Heart right ventricle (tissue), 16 donors: Measurements from ENCODE around the gene ANK3. TPM values are rescaled to one million over a fixed set of nuclear protein-coding genes. Genes with fewer than 3 reads are reported as not detected.

Experiments used
- ATAC-seq, 8 donors: fragments of 200-7000 bp; cut with Tn5 transposase; one replicate each; pipeline ENCODE4 v1.9.1; 2020; ENCODE audit warnings: mild to moderate bottlenecking in 8 of 8, moderate library complexity in 8 of 8, moderate number of reproducible peaks in 1 of 8
- DNase-seq, 2 donors: peaks; one replicate each; pipeline ENCODE4 v3.0.0-alpha.2; 2020
- H3K27ac ChIP-seq, 10 donors: fragments of 200-600 bp; sonication (generic) in 2 of 10; one replicate each; pipeline versions ENCODE4 v1.5.0 to v1.8.0; 2020 to 2022; ENCODE audit warnings: mild to moderate bottlenecking in 3 of 10
- H3K27me3 ChIP-seq, 7 donors: fragments of 200-600 bp; one replicate each; pipeline ENCODE4 v1.8.0; 2021 to 2022; ENCODE audit warnings: mild to moderate bottlenecking in 2 of 7
- H3K36me3 ChIP-seq, 9 donors: fragments of 200-600 bp; sonication (generic) in 1 of 9; one replicate each; pipeline versions ENCODE4 v1.5.0 to v1.8.0; 2020 to 2022; ENCODE audit warnings: mild to moderate bottlenecking in 2 of 9
- H3K4me1 ChIP-seq, 9 donors: fragments of 200-600 bp; sonication (generic) in 1 of 9; one replicate each; pipeline versions ENCODE4 v1.5.0 to v1.8.0; 2020 to 2022; ENCODE audit warnings: mild to moderate bottlenecking in 4 of 9
- H3K4me3 ChIP-seq, 10 donors: fragments of 200-600 bp; sonication (generic) in 2 of 10; one replicate each; pipeline versions ENCODE4 v1.5.0 to v1.8.0; 2020 to 2022; ENCODE audit warnings: mild to moderate bottlenecking in 7 of 10, moderate library complexity in 2 of 10
- H3K9me3 ChIP-seq, 11 donors: fragments of 200-600 bp in 10 of 11; sonication (generic) in 2 of 11; one replicate each; pipeline versions ENCODE4 v1.5.0 to v1.8.0; 2013 to 2022; ENCODE audit warnings: mild to moderate bottlenecking in 2 of 11, control low read depth in 1 of 11, moderate library complexity in 1 of 11
- CTCF ChIP-seq, 9 donors: fragments of 200-600 bp; sonication (generic) in 2 of 9; IDR thresholded peaks; one replicate each; pipeline versions ENCODE4 v1.5.0 to v1.8.0; 2021 to 2022; ENCODE audit warnings: antibody characterized with exemption in 9 of 9, mild to moderate bottlenecking in 5 of 9, moderate library complexity in 1 of 9
- WGBS, 2 donors: extraction: QIAGEN DNeasy Blood & Tissue Kit; methylation state at CpG; one replicate each; pipeline ENCODE4 v1.1.7; 2013; ENCODE audit warnings: inconsistent platforms in 1 of 2; 5-methylcytosine and 5-hydroxymethylcytosine counted together
- intact Hi-C, 10 donors: fragments of 100-400 bp; cut with DNase I; formaldehyde crosslinking; loops; one replicate each; pipeline versions ENCODE4 v1.11.1 to v1.14.2; 2022
- polyA plus RNA-seq, 2 donors: library from polyadenylated mRNA; stranded (reverse); fragments of 200-250 nt; gene quantifications; one replicate each; pipeline ENCODE4 v1.2.3, GENCODE V29; 2013
- total RNA-seq, 10 donors: library from RNA; stranded (reverse); fragmentation: NEBNext Ultra II Directional in 3 of 10; extraction: Animal tissue kit (Norgen Biotek cat#: 25700) in 3 of 10; gene quantifications; one replicate each; pipeline versions ENCODE4 v1.2.1 to v1.2.4, GENCODE V29; 2021 to 2023
- donor health status: Arrhythmogenic right ventricular cardiomyopathy.
- donor health status: ischemic (EF 13 %, LVEDD 7.1; RV severe dilation, severe dysfunction).
- donor health status: healthy with polysubstance abuse.
- donor health status: DM: no; HTN: yes; CAD: no.
- donor health status: DM: no; HTN: no; CAD: no.
- donor health status: ischemic (EF 25% LVEDD 6.9; RV normal size, moderate dysfunction).
- donor health status: ischemic (EF 25% LVEDD 5.7; RV mildly dilated, moderate dysfunction).
- donor health status: healthy.
- donor health status: DM: yes; HTN: yes; CAD: no.
- donor health status: Ischemic cardiomyopathy.
- donor health status: ischemic (EF 35%, LVEDD 5.7; RV mildly dilated, moderate dysfunction).
- donor health status: nonischemic (EF 11% LVEDD 7.7; RV severe dilation, severe dysfunction).
- donor health status: DM: yes; HTN: yes; CAD: no.
- donor health status: PGD.
- donor health status: ischemic (EF 29% LVEDD 5.4; RV normal size, mild dysfunction).
- donor health status: nonischemic (EF 23%, LVEDD 6.1; RV moderate dilation, normal function).

ANK3 gene
- total and polyA plus RNA-seq, 12 donors = 34.4 to 287 (median 245) TPM

- ATAC-seq = peak; percentile 70 to 93 (median 80)
- H3K36me3 ChIP-seq = no peaks in the 10 kb centered on the region
- H3K4me3 ChIP-seq = no peak overlapping the region
- DNase-seq = peak; percentile 16 to 23
- intact Hi-C loops = no loop called here
- no peak for TF ChIP-seq CTCF (IDR thresholded peaks at IDR 0.05)
- H3K9me3 ChIP-seq = no peaks in the 10 kb centered on the region
- H3K4me1 ChIP-seq = peaks cover 0 to 35% (median 17%) of the 10 kb centered on the region in 9 donors
- H3K27me3 ChIP-seq = no peaks in the 10 kb centered on the region
- WGBS, 2 donors = 33 to 40% methylated on average over 9 of the region's 9 CpGs
- H3K27ac ChIP-seq = peak overlapping the region in 3 of 10 donors; percentile 10 to 38 (median 14)
Measured at GRCh38 chr10:60353519-60354258, 36.0 kb downstream of the ANK3 start.

- 91% methylated on average over 5 of the region's 5 CpGs for WGBS, 2 donors
- peaks cover 0 to 35% (median 17%) of the 10 kb centered on the region in 9 donors for H3K4me1 ChIP-seq
- intact Hi-C loops = no loop called here
Measured at GRCh38 chr10:60352105-60352504, 37.6 kb downstream of the ANK3 start.

DNA sequence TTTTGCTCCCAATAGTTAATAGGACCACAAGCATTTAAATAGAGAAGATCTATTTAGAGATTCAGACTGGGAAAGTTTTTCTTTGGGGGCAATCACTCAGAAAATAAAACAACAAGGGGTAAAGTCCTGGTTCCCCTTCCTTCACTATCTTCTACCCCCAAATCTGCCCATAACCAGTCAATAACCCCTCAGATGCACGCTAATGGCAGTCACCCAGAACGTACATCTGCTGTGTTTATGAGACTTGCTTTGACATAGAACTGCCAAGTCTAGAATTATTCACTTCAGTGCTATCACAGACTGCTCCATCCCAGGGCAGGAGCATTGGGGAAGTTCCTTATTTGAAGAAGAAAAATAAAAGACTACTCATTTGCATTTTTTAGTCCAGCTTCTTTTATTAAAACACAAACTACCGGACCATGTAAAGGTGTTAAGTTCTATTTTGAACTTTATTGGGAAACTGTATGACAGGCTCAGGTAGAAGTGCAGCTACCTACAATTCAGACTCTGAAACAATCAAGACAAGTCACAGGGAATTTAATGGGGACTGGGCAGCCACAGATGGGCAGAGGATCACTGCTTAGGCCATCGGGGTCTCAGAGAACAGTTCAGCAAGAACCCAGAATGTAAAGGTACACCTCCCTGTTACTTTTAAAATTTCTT lies 38.4 kb downstream of the ANK3 start:
- 64 to 71% methylated on average over 4 of the region's 4 CpGs for WGBS, 2 donors

More at GRCh38 chr10:60352105-60352504, 37.6 kb downstream of the ANK3 start:
- Histone ChIP-seq H3K9me3 (no peaks in the 10 kb centered on the region), H3K27ac (no peak overlapping the region), H3K36me3 (no peaks in the 10 kb centered on the region), H3K4me3 (no peak overlapping the region), H3K27me3 (no peaks in the 10 kb centered on the region)
- no peak for TF ChIP-seq CTCF (IDR thresholded peaks at IDR 0.05)
- DNase-seq (no peak), ATAC-seq (no peak)

More for the DNA sequence above, 38.4 kb downstream of the ANK3 start:
- H3K27ac ChIP-seq = no peak overlapping the region
- no peaks in the 10 kb centered on the region for H3K27me3 ChIP-seq
- no peaks in the 10 kb centered on the region for H3K9me3 ChIP-seq
- no peak for TF ChIP-seq CTCF (IDR thresholded peaks at IDR 0.05)
- peaks cover 0 to 35% (median 17%) of the 10 kb centered on the region in 9 donors for H3K4me1 ChIP-seq
- H3K4me3 ChIP-seq = no peak overlapping the region
- DNase-seq (no peak), ATAC-seq (no peak)
- intact Hi-C loops = no loop called here
- no peaks in the 10 kb centered on the region for H3K36me3 ChIP-seq
